K562 (cell line): Measurements from ENCODE around the gene VPS33B. TPM values are rescaled to one million over a fixed set of nuclear protein-coding genes. Genes with fewer than 3 reads are reported as not detected.
A peak's percentile ranks its signal among the peaks of the same experiment; 100 is the strongest.

Source experiments
- CBX5 ChIP-seq: IDR thresholded peaks from 2 replicates; pipeline ENCODE4 v1.6.1; 2014; ENCODE audit warnings: low read depth, borderline replicate concordance
- CREB1 ChIP-seq, 2 experiments: sonication (generic) in 1 of 2; formaldehyde crosslinking in 1 of 2; IDR thresholded peaks; 2 replicates each; pipeline versions ENCODE4 v1.6.1 to v1.8.0; 2012 to 2022; ENCODE audit warnings: inconsistent platforms in 1 of 2, mild to moderate bottlenecking in 1 of 2, missing genetic modification reagents in 1 of 2, moderate library complexity in 1 of 2
- ETS2 ChIP-seq: IDR thresholded peaks from 2 replicates; pipeline ENCODE4 v1.6.1; 2016; ENCODE audit warnings: borderline replicate concordance, missing genetic modification characterization, mild to moderate bottlenecking, moderate library complexity, missing compliant biosample characterization; ENCODE audit not compliant: poor library complexity, severe bottlenecking
- GABPB2 ChIP-seq: fragments of 250-450 bp; sonication (Bioruptor Pico); conservative IDR thresholded peaks from 2 replicates; pipeline ENCODE4 v1.5.1; 2021; ENCODE audit warnings: mild to moderate bottlenecking
- HDAC2 ChIP-seq: fragments of 450-650 bp; IDR thresholded peaks from 2 replicates; pipeline ENCODE4 v1.6.1; 2016; ENCODE audit warnings: mild to moderate bottlenecking
- HNRNPL ChIP-seq: fragments of 200-400 bp; formaldehyde crosslinking; IDR thresholded peaks from 2 replicates; pipeline ENCODE4 v1.6.1; 2017; ENCODE audit warnings: low read depth, mild to moderate bottlenecking, low read length
- MAFK ChIP-seq: IDR thresholded peaks from 2 replicates; pipeline ENCODE4 v1.6.1; 2011; ENCODE audit warnings: low read length, improper control_type of control experiment
- MTA2 ChIP-seq: fragments of 450-650 bp; IDR thresholded peaks from 2 replicates; pipeline ENCODE4 v1.6.1; 2016; ENCODE audit warnings: low read depth
- MTF1 ChIP-seq: fragments of 250-450 bp; sonication (Bioruptor Pico); IDR thresholded peaks from 2 replicates; pipeline ENCODE4 v1.9.0; 2021; ENCODE audit warnings: moderate library complexity, mild to moderate bottlenecking, inconsistent platforms, borderline replicate concordance
- NCOA1 ChIP-seq: fragments of 450-650 bp; IDR thresholded peaks from 2 replicates; pipeline ENCODE4 v1.6.1; 2016; ENCODE audit warnings: low read depth
- PML ChIP-seq: IDR thresholded peaks from 2 replicates; pipeline ENCODE4 v1.6.1; 2012; ENCODE audit warnings: low read length, inconsistent platforms
- SMARCA5 ChIP-seq: fragments of 450-650 bp; IDR thresholded peaks from 2 replicates; pipeline ENCODE4 v1.6.1; 2016
- SMARCC2 ChIP-seq: fragments of 450-650 bp; IDR thresholded peaks from 2 replicates; pipeline ENCODE4 v1.6.1; 2017; ENCODE audit warnings: antibody characterized with exemption, moderate library complexity, mild to moderate bottlenecking, low read depth
- SMC3 ChIP-seq: conservative IDR thresholded peaks from 2 replicates; pipeline ENCODE4 v1.6.1; 2011; ENCODE audit warnings: low read depth, low read length, improper control_type of control experiment; ENCODE audit not compliant: insufficient read depth
- SNRNP70 ChIP-seq: fragments of 200-400 bp; formaldehyde crosslinking; optimal IDR thresholded peaks from 2 replicates; pipeline ENCODE3; 2017; ENCODE audit warnings: low read depth, low read length
- SRSF9 ChIP-seq: fragments of 200-400 bp; formaldehyde crosslinking; IDR thresholded peaks from 2 replicates; pipeline ENCODE4 v1.6.1; 2017; ENCODE audit warnings: low read depth, low read length, borderline replicate concordance
- ZNF561 ChIP-seq: fragments of 450-650 bp; formaldehyde crosslinking; conservative IDR thresholded peaks from 2 replicates; pipeline ENCODE4 v1.4.0; 2020; ENCODE audit warnings: mild to moderate bottlenecking, moderate library complexity
- polyA plus RNA-seq, 8 experiments: library from polyadenylated mRNA; depleted of rRNA in 4 of 8; stranded (reverse) in 5 of 8; unstranded in 3 of 8; fragments of >200 nt; fragmentation: Nextera tagmentation in 2 of 8; fragmentation: Illumina TruSeq in 1 of 8; extraction: Ambion mirVana in 2 of 8; extraction: Trizol in 1 of 8; gene quantifications; 2 replicates each; pipeline versions ENCODE4 v1.2.1 to v1.2.3, GENCODE V29; 2011 to 2014; ENCODE audit warnings: inconsistent platforms in 1 of 8, missing spikeins in 1 of 8
- total RNA-seq, 7 experiments: library from RNA; depleted of rRNA in 6 of 7; stranded (reverse); fragments of >200 nt in 6 of 7; fragmentation: Illumina TruSeq in 2 of 7; extraction: Trizol in 2 of 7; gene quantifications; 2 replicates each; pipeline versions ENCODE4 v1.2.1 to v1.2.3, GENCODE V29; 2011 to 2021; ENCODE audit warnings: low replicate concordance in 1 of 7
- TF ChIP-seq, protein P1 (sequence below): sonication (generic); formaldehyde crosslinking; IDR thresholded peaks from 2 replicates; pipeline ENCODE4 v1.8.0; 2022; ENCODE audit warnings: mild to moderate bottlenecking, missing genetic modification reagents
- TF ChIP-seq, protein P2 (sequence below): sonication (generic); formaldehyde crosslinking; IDR thresholded peaks from 2 replicates; pipeline ENCODE4 v1.8.1; 2023; ENCODE audit warnings: missing genetic modification reagents, mild to moderate bottlenecking, borderline replicate concordance

The VPS33B gene
- total and polyA plus RNA-seq, 9 of the 15 experiments (the other 6 are each of a cell fraction or from before 2014, with no cell fraction given) = 9.4 to 25.5 (median 14.8) TPM

DNA sequence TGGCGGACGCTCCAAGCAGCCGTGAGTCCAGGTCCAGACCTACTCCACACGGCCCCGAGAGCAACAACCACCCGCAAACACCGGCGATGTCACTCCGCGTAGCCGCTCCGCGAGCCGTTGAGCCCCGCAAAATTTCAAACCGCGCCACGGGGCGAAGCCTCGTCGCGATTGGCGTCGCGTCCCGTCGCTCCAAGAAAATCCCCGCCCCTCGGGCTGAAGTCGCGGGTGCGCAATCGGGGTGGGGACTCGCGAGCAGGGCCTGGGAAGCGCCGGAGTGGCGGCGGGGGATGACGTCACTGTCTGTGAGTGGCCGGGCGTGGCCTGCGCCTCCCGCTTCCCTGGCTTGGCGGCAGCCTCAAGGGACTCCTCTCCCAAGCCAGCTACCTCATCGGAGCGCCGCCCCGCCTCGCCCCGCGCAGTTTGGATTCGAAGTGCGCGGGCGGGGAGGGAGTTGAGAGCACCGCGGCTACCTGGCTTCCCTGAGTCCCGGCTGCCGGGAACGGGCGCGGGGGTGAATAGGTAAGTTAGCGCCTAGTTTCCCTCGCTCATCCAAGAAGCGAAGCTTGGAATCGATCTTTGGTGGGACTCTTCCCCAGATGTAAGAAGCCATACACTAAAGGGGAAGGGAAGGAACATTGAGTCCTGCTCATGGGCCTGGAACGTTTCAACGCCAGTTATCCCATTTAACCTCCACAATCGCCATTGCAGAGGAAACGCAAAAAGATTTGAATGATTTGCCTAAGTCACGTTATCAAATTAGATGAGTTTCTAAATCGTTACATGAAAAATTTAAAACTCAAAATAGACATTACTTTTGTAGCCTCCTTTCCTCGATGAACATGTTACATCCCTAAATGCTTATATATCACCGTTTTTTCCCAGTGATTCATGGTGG, 27.7 kb downstream of the VPS33B start, which contains the start of gene PRC1 (continued):
- TF ChIP-seq HDAC2 (no peak), ZNF561 (CRISPR knock-in tag) (no peak), MAFK (no peak), SMARCC2 (no peak), ETS2 (tag) (no peak), PML (peak; percentile 81), SRSF9 (no peak), HNRNPL (peak; percentile 54; the same call in 1 of the 2 replicates), SMARCA5 (no peak), MTF1 (no peak), NCOA1 (no peak), CBX5 (no peak), MTA2 (no peak), CREB1 (IDR thresholded peaks at IDR 0.05) (peak; percentile 97), CREB1 (CRISPR knock-in tag; IDR thresholded peaks at IDR 0.05) (peak; percentile 98), SMC3 (no peak), GABPB2 (CRISPR knock-in tag) (0 out of 2 replicates have a peak, but pooled peaks have one; percentile 7), SNRNP70 (no peak)
- TF ChIP-seq, protein P1, sequence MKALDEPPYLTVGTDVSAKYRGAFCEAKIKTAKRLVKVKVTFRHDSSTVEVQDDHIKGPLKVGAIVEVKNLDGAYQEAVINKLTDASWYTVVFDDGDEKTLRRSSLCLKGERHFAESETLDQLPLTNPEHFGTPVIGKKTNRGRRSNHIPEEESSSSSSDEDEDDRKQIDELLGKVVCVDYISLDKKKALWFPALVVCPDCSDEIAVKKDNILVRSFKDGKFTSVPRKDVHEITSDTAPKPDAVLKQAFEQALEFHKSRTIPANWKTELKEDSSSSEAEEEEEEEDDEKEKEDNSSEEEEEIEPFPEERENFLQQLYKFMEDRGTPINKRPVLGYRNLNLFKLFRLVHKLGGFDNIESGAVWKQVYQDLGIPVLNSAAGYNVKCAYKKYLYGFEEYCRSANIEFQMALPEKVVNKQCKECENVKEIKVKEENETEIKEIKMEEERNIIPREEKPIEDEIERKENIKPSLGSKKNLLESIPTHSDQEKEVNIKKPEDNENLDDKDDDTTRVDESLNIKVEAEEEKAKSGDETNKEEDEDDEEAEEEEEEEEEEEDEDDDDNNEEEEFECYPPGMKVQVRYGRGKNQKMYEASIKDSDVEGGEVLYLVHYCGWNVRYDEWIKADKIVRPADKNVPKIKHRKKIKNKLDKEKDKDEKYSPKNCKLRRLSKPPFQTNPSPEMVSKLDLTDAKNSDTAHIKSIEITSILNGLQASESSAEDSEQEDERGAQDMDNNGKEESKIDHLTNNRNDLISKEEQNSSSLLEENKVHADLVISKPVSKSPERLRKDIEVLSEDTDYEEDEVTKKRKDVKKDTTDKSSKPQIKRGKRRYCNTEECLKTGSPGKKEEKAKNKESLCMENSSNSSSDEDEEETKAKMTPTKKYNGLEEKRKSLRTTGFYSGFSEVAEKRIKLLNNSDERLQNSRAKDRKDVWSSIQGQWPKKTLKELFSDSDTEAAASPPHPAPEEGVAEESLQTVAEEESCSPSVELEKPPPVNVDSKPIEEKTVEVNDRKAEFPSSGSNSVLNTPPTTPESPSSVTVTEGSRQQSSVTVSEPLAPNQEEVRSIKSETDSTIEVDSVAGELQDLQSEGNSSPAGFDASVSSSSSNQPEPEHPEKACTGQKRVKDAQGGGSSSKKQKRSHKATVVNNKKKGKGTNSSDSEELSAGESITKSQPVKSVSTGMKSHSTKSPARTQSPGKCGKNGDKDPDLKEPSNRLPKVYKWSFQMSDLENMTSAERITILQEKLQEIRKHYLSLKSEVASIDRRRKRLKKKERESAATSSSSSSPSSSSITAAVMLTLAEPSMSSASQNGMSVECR (CRISPR knock-in tag) = peak; percentile 94
- TF ChIP-seq, protein P2, sequence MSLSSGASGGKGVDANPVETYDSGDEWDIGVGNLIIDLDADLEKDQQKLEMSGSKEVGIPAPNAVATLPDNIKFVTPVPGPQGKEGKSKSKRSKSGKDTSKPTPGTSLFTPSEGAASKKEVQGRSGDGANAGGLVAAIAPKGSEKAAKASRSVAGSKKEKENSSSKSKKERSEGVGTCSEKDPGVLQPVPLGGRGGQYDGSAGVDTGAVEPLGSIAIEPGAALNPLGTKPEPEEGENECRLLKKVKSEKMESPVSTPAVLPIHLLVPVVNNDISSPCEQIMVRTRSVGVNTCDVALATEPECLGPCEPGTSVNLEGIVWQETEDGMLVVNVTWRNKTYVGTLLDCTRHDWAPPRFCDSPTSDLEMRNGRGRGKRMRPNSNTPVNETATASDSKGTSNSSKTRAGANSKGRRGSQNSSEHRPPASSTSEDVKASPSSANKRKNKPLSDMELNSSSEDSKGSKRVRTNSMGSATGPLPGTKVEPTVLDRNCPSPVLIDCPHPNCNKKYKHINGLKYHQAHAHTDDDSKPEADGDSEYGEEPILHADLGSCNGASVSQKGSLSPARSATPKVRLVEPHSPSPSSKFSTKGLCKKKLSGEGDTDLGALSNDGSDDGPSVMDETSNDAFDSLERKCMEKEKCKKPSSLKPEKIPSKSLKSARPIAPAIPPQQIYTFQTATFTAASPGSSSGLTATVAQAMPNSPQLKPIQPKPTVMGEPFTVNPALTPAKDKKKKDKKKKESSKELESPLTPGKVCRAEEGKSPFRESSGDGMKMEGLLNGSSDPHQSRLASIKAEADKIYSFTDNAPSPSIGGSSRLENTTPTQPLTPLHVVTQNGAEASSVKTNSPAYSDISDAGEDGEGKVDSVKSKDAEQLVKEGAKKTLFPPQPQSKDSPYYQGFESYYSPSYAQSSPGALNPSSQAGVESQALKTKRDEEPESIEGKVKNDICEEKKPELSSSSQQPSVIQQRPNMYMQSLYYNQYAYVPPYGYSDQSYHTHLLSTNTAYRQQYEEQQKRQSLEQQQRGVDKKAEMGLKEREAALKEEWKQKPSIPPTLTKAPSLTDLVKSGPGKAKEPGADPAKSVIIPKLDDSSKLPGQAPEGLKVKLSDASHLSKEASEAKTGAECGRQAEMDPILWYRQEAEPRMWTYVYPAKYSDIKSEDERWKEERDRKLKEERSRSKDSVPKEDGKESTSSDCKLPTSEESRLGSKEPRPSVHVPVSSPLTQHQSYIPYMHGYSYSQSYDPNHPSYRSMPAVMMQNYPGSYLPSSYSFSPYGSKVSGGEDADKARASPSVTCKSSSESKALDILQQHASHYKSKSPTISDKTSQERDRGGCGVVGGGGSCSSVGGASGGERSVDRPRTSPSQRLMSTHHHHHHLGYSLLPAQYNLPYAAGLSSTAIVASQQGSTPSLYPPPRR (CRISPR knock-in tag) = peak; percentile 81; the same call in 1 of the 2 replicates
